Smooth muscle cell of the brain vasculature (primary cell): ENCODE data around the gene TMEM11.

Source experiments
- DNase-seq: peaks from one replicate; pipeline ENCODE4 v3.0.0-alpha.2; 2012; ENCODE audit warnings: low read depth, low spot score

TMEM11 gene

GRCh38 chr17:21214015-21214776, at the start of gene TMEM11:
Gene TMEM11, minus strand, starts transcription at chr17:21214161. Its CDS starts 9 bp downstream, at chr17:21214152.
- peak; percentile 86 for DNase-seq

GRCh38 chr17:21263376-21263775, 49.4 kb upstream of the TMEM11 start:
- DNase-seq: no peak

- DNase-seq: no peak
Observed at GRCh38 chr17:21262259-21262993, 48.5 kb upstream of the TMEM11 start.

- DNase-seq: no peak
Observed at GRCh38 chr17:21258593-21258992, 44.6 kb upstream of the TMEM11 start.

- no peak for DNase-seq
Observed at GRCh38 chr17:21253646-21254441, 39.9 kb upstream of the TMEM11 start.

GRCh38 chr17:21252796-21253645, 39.1 kb upstream of the TMEM11 start, which contains the start of gene NATD1:
Gene NATD1, minus strand, starts transcription at chr17:21253410. Its CDS starts 146 bp downstream, at chr17:21253264.
- peak; percentile 47 for DNase-seq

GRCh38 chr17:21252289-21252795, 38.4 kb upstream of the TMEM11 start:
- DNase-seq: no peak

GRCh38 chr17:21251337-21252010, 37.5 kb upstream of the TMEM11 start:
- no peak for DNase-seq

- DNase-seq: no peak
Observed at GRCh38 chr17:21250854-21251253, 36.9 kb upstream of the TMEM11 start.

GRCh38 chr17:21249920-21250703, 36.2 kb upstream of the TMEM11 start:
- no peak for DNase-seq

GRCh38 chr17:21249086-21249795, 35.3 kb upstream of the TMEM11 start:
- DNase-seq: no peak

GRCh38 chr17:21248500-21248899, 34.5 kb upstream of the TMEM11 start:
- no peak for DNase-seq

GRCh38 chr17:21247552-21248258, 33.7 kb upstream of the TMEM11 start:
- DNase-seq: no peak

GRCh38 chr17:21246698-21247097, 32.7 kb upstream of the TMEM11 start:
- no peak for DNase-seq

GRCh38 chr17:21245639-21246084, 31.7 kb upstream of the TMEM11 start:
- DNase-seq: no peak

GRCh38 chr17:21243516-21244303, 29.7 kb upstream of the TMEM11 start:
- DNase-seq: no peak

GRCh38 chr17:21242780-21243515, 29.0 kb upstream of the TMEM11 start:
- no peak for DNase-seq
